Measurements from ENCODE around the gene HMCN2. TPM values are rescaled to one million over a fixed set of nuclear protein-coding genes. Genes with fewer than 3 reads are reported as not detected.

HMCN2 gene
- total and polyA plus RNA-seq, 2 donors (not counting 3 experiments of a cell fraction or from before 2014, with no cell fraction given): 0.04 to 0.24 TPM

DNA sequence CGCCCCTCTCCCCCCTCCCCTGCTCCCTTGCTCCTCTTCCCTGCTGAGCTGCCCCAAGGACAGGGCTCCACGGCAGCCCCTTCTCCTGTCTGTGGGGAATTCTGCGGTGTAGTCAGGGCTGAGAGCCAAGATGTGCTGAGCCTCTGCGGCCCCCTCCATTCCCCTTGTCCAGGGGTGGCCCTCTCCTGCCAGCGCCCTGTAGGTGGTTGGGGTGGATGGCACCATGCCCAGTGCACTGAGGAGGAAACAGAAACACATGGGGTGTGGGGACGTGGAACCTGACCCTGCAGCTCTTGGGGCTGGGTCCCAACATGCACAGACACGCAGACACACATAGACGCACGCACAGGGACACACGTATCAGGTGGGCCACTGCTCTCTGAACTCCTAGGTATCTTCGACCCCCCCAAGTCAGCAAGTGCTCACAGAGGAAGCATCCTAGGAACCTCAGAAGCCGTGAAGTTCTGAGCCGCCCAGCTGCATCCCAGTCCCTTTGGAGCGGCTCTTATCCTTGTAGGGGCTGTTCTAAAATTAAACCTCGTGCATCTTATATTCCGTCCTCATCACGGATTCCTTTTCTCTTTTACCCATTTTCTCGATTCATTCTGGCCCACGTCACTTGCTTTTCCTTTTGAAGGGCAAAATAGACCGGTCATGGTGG is 64.8 kb downstream of the HMCN2 start:
- no peaks in the 10 kb centered on the region for H3K4me1 ChIP-seq (ENCODE audit: control insufficient read depth, extremely low read depth, insufficient read depth, low read length)
- BruUV-seq (replicated peaks): no TSS peak
- intact Hi-C loops (cut with micrococcal nuclease) (no loop called here), dilution Hi-C loops (cut with MboI; ENCODE audit: extremely low pct_ligation_motif_present, low sequenced_read_pairs) (no loop called here)
- H3K27ac ChIP-seq (ENCODE audit: insufficient read depth, low read depth, low read length): no peak overlapping the region
- H3K9me3 ChIP-seq (replicated peaks; ENCODE audit: control insufficient read depth, insufficient read depth, low read length): no peaks in the 10 kb centered on the region
- POLR2A ChIA-PET: no interaction called here
- FAIRE-seq (no peak), DNase-seq (ENCODE audit: low read depth, low spot score) (no peak)
- no peak overlapping the region for H3K4me3 ChIP-seq (replicated peaks in 1 of 3; ENCODE audit: insufficient read depth in 1 of 3, low read depth in 1 of 3, low read length in 3 of 3)
- H3K4me2 ChIP-seq (ENCODE audit: insufficient read depth, low read length): no peak overlapping the region
- H4K20me1 ChIP-seq (replicated peaks; ENCODE audit: control insufficient read depth, extremely low read depth, insufficient read depth, low read length): no peaks in the 10 kb centered on the region
- TF ChIP-seq GATA2 (IDR thresholded peaks at IDR 0.05; ENCODE audit: insufficient read depth, insufficient read length, low read depth, low read length) (no peak), EZH2 (IDR thresholded peaks at IDR 0.05; ENCODE audit: borderline replicate concordance, low read depth, low read length, severe bottlenecking) (no peak), POLR2AphosphoS5 (IDR thresholded peaks at IDR 0.05; ENCODE audit: insufficient read depth, low read depth, low read length) (no peak), FOS (IDR thresholded peaks at IDR 0.05; ENCODE audit: borderline replicate concordance, insufficient read depth, low read length) (no peak), JUN (IDR thresholded peaks at IDR 0.05; ENCODE audit: borderline replicate concordance, insufficient read depth, insufficient read length, low read depth) (no peak)
- H3K27me3 ChIP-seq (ENCODE audit: control insufficient read depth in 2 of 2, insufficient read depth in 2 of 2, low read length in 2 of 2): no peaks in the 10 kb centered on the region
- no peaks in the 10 kb centered on the region for H3K36me3 ChIP-seq (ENCODE audit: control insufficient read depth in 2 of 2, extremely low read depth in 1 of 2, insufficient read depth in 2 of 2, low read length in 2 of 2)
- no peaks in the 10 kb centered on the region for H3K9me1 ChIP-seq (replicated peaks; ENCODE audit: control insufficient read depth, extremely low read depth, insufficient read depth, low read length)
- H3K9ac ChIP-seq (replicated peaks; ENCODE audit: extremely low read depth, insufficient read depth, low read length): no peak overlapping the region
- no peak overlapping the region for H2AFZ ChIP-seq (ENCODE audit: low read depth, low read length)
- H3K79me2 ChIP-seq (ENCODE audit: control insufficient read depth, insufficient read depth, low read length): no peaks in the 10 kb centered on the region
- CTCF ChIA-PET: no interaction called here

DNA sequence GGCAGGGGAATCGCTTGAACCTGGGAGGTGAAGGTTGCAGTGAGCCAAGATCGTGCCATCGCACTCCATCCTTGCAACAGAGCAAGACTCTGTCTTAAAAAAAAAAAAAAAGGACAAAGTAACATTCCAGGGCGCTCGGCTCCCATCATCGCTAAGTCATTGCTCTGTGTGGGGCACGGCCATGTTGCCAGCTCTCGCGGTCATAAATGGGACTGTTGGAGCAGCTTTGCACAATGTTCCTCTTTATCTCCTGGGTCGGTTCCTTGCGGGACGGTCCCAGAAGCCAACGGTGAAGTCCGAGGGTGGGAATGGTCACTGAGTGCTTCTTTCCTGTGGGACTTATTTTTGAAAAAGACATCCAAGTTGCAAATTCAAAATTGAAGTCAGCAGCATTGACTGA is 65.5 kb downstream of the HMCN2 start:
- Histone ChIP-seq H3K79me2 (ENCODE audit: control insufficient read depth, insufficient read depth, low read length) (no peaks in the 10 kb centered on the region), H3K4me3 (replicated peaks in 1 of 3; ENCODE audit: insufficient read depth in 1 of 3, low read depth in 1 of 3, low read length in 3 of 3) (no peak overlapping the region), H3K9me3 (replicated peaks; ENCODE audit: control insufficient read depth, insufficient read depth, low read length) (no peaks in the 10 kb centered on the region), H3K36me3 (ENCODE audit: control insufficient read depth in 2 of 2, extremely low read depth in 1 of 2, insufficient read depth in 2 of 2, low read length in 2 of 2) (no peaks in the 10 kb centered on the region), H3K4me1 (ENCODE audit: control insufficient read depth, extremely low read depth, insufficient read depth, low read length) (no peaks in the 10 kb centered on the region), H3K27me3 (ENCODE audit: control insufficient read depth in 2 of 2, insufficient read depth in 2 of 2, low read length in 2 of 2) (no peaks in the 10 kb centered on the region), H3K27ac (ENCODE audit: insufficient read depth, low read depth, low read length) (no peak overlapping the region), H3K9me1 (replicated peaks; ENCODE audit: control insufficient read depth, extremely low read depth, insufficient read depth, low read length) (no peaks in the 10 kb centered on the region), H4K20me1 (replicated peaks; ENCODE audit: control insufficient read depth, extremely low read depth, insufficient read depth, low read length) (no peaks in the 10 kb centered on the region), H2AFZ (ENCODE audit: low read depth, low read length) (no peak overlapping the region), H3K4me2 (ENCODE audit: insufficient read depth, low read length) (no peak overlapping the region), H3K9ac (replicated peaks; ENCODE audit: extremely low read depth, insufficient read depth, low read length) (no peak overlapping the region)
- ChIA-PET CTCF (no interaction called here), POLR2A (no interaction called here)
- no TSS peak for BruUV-seq (replicated peaks)
- TF ChIP-seq, protein P1, sequence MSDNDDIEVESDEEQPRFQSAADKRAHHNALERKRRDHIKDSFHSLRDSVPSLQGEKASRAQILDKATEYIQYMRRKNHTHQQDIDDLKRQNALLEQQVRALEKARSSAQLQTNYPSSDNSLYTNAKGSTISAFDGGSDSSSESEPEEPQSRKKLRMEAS (IDR thresholded peaks at IDR 0.05; ENCODE audit: insufficient read depth, insufficient read length): no peak
- TF ChIP-seq POLR2AphosphoS5 (IDR thresholded peaks at IDR 0.05; ENCODE audit: insufficient read depth, low read depth, low read length): no peak
- TF ChIP-seq, protein P2, sequence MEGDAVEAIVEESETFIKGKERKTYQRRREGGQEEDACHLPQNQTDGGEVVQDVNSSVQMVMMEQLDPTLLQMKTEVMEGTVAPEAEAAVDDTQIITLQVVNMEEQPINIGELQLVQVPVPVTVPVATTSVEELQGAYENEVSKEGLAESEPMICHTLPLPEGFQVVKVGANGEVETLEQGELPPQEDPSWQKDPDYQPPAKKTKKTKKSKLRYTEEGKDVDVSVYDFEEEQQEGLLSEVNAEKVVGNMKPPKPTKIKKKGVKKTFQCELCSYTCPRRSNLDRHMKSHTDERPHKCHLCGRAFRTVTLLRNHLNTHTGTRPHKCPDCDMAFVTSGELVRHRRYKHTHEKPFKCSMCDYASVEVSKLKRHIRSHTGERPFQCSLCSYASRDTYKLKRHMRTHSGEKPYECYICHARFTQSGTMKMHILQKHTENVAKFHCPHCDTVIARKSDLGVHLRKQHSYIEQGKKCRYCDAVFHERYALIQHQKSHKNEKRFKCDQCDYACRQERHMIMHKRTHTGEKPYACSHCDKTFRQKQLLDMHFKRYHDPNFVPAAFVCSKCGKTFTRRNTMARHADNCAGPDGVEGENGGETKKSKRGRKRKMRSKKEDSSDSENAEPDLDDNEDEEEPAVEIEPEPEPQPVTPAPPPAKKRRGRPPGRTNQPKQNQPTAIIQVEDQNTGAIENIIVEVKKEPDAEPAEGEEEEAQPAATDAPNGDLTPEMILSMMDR (IDR thresholded peaks at IDR 0.05; ENCODE audit: extremely low read depth in 1 of 2, insufficient read depth in 1 of 2, low read depth in 1 of 2, low read length in 2 of 2): no peak
- TF ChIP-seq MYC (IDR thresholded peaks at IDR 0.05; ENCODE audit: low read depth, low read length): no peak
- dilution Hi-C loops (cut with MboI; ENCODE audit: extremely low pct_ligation_motif_present, low sequenced_read_pairs) (no loop called here), intact Hi-C loops (cut with micrococcal nuclease) (no loop called here)
- no peak for FAIRE-seq
- DNase-seq (ENCODE audit: low read depth, low spot score): no peak
